Measurements from ENCODE around the gene LAP3.
"Not testable (repeated sequence)": the region's sequence is repeated elsewhere in the genome, so short reads cannot be mapped to it uniquely, and the experiment has no call there.

The LAP3 gene

DNA sequence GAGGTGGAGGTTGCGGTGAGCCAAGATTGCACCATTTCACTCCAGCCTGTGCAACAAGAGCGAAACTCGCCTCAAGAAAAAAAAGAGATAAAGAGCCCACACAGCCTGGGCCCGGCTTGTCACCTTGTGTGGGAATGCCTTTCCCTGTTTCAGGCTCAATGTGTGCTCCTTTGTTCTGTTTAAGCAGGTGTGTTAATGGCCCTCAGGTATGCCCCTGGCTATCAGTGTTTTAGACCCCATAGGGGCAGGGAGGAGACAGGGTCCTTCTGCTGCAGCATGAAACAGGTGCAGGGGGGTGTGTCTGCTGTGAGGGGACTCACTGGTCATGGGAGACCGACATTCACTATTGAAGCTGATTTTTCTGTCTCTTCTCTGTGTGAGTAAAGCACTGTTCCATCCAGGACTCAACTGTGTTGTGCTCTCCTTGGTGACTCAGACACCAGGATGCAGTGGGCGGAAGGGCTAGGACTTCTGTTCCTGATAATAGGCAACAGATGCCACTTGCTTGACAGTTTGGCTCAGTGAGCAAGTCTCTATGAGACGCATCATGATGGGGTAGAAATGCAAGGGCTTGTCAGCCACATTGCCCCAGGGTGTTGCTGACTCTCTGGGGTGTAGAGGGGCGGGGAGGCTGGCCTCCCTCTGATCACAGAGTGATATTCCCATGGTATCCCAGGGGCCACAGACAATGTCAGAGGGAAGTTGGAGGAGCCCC, 15.6 kb upstream of the LAP3 start:
- H3K4me3 ChIP-seq (ENCODE audit: low read depth, low read length) = no peak overlapping the region
- TF ChIP-seq, protein P1, sequence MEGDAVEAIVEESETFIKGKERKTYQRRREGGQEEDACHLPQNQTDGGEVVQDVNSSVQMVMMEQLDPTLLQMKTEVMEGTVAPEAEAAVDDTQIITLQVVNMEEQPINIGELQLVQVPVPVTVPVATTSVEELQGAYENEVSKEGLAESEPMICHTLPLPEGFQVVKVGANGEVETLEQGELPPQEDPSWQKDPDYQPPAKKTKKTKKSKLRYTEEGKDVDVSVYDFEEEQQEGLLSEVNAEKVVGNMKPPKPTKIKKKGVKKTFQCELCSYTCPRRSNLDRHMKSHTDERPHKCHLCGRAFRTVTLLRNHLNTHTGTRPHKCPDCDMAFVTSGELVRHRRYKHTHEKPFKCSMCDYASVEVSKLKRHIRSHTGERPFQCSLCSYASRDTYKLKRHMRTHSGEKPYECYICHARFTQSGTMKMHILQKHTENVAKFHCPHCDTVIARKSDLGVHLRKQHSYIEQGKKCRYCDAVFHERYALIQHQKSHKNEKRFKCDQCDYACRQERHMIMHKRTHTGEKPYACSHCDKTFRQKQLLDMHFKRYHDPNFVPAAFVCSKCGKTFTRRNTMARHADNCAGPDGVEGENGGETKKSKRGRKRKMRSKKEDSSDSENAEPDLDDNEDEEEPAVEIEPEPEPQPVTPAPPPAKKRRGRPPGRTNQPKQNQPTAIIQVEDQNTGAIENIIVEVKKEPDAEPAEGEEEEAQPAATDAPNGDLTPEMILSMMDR (IDR thresholded peaks at IDR 0.05; ENCODE audit: control insufficient read depth, extremely low read depth, insufficient read depth) = no peak

DNA sequence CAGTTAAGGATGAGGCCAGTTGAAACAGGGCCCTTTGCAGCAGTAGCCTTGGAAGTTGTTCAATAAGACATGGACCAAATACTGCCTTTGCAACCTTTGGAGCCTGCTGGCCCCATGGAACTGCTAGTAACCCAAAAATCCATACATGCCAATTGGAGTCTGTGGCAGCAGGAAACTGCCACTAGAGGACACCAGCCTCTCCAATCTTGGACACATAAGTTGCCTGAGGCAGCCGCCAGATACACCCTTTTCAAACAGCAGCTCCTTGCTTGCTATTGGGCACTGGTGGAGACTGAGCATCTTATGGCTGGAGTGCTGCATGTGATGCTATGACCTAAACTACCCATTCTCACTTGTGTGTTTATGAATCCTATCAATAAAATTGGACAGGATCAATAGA, 14.8 kb upstream of the LAP3 start:
- no peak for DNase-seq (ENCODE audit: low read depth)
- no peak overlapping the region for H3K4me3 ChIP-seq (ENCODE audit: low read depth, low read length)
- TF ChIP-seq, protein P1 (IDR thresholded peaks at IDR 0.05; ENCODE audit: control insufficient read depth, extremely low read depth, insufficient read depth) = peak; percentile 31; the same call in 1 of the 2 replicates

More for the DNA sequence above, 15.6 kb upstream of the LAP3 start:
- no peak for DNase-seq (ENCODE audit: low read depth)

DNA sequence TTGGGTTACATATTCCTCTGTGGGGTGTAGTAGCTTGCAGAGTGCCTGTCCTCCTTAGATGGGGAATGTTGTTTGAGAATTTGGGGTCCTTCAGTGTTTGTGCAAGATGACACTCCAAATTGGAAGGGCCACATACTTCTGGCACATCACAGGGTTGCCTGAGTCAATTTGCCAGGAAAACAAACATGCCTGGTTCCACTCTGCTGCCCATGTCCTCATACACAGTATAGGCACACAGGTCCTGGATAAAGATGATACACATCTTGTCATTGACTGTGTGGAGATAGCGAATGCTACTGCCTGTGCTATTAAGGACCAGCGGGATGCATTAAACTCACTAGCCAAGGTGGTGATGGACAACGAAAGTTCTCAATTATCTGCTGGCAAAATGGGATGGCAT, 11.2 kb upstream of the LAP3 start:
- no peak overlapping the region for H3K4me3 ChIP-seq (ENCODE audit: low read depth, low read length)
- DNase-seq (ENCODE audit: low read depth) = no peak
- TF ChIP-seq, protein P1 (IDR thresholded peaks at IDR 0.05; ENCODE audit: control insufficient read depth, extremely low read depth, insufficient read depth) = no peak

DNA sequence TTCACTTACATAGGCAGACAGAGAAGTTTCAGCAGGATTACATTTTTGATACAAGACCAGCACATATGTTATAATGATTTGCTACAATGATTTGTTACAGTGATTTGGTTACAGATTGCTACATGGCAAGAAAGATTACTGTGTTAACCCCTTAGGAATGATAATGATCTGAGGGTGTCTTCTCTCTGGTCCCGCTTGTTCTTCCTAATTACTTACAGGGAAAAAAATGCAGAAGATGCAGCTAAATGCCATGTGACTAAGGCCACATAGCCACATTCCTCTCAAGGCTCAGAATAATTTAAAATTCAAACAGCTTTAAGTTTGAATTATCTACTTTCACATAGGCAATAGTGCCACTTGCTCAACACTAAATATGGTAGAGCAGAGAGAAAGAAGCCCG, 9.7 kb upstream of the LAP3 start:
- TF ChIP-seq, protein P1 (IDR thresholded peaks at IDR 0.05; ENCODE audit: control insufficient read depth, extremely low read depth, insufficient read depth) = no peak
- H3K4me3 ChIP-seq (ENCODE audit: low read depth, low read length) = no peak overlapping the region
- DNase-seq (ENCODE audit: low read depth) = no peak

DNA sequence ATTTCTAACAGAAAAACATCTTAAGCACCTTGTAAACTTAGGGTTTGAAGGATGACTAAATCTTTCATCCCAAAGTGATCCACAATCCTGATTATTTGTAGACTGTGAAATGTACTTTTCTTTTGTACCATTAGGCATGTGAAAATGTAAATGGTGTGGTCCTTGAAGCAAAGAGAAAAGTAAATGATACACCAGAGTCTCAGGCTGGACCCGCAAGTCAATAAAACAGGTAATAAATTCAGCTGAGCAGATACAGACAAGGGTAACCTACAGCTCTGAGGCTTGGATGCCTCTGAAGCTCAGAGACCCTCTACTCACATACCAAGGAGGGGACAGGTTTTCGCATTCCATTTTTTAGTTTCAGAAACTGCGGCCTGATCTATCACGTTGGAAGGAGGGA, 2.8 kb upstream of the LAP3 start:
- TF ChIP-seq, protein P1 (IDR thresholded peaks at IDR 0.05; ENCODE audit: control insufficient read depth, extremely low read depth, insufficient read depth) = no peak
- DNase-seq (ENCODE audit: low read depth) = no peak
- no peak overlapping the region for H3K4me3 ChIP-seq (ENCODE audit: low read depth, low read length)

DNA sequence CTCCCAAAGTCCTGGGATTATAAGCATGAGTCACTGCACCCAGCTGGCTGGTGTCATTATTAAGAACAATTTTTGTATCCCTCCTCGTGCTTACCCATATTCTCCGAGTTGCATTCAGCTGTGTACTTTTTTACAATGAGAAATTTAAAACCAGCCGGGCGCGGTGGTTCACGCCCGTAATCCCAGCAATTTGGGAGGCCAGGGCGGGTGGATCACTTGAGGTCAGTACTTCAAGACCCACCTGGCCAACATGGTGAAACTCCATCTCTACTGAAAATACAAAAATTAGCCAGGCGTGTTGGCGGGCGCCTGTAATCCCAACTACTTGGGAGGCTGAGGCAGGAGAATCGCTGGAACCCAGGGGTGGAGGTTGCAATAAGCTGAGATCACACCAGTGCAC, 1.8 kb upstream of the LAP3 start:
- DNase-seq (ENCODE audit: low read depth); H3K4me3 ChIP-seq (ENCODE audit: low read depth, low read length): not testable (repeated sequence)

DNA sequence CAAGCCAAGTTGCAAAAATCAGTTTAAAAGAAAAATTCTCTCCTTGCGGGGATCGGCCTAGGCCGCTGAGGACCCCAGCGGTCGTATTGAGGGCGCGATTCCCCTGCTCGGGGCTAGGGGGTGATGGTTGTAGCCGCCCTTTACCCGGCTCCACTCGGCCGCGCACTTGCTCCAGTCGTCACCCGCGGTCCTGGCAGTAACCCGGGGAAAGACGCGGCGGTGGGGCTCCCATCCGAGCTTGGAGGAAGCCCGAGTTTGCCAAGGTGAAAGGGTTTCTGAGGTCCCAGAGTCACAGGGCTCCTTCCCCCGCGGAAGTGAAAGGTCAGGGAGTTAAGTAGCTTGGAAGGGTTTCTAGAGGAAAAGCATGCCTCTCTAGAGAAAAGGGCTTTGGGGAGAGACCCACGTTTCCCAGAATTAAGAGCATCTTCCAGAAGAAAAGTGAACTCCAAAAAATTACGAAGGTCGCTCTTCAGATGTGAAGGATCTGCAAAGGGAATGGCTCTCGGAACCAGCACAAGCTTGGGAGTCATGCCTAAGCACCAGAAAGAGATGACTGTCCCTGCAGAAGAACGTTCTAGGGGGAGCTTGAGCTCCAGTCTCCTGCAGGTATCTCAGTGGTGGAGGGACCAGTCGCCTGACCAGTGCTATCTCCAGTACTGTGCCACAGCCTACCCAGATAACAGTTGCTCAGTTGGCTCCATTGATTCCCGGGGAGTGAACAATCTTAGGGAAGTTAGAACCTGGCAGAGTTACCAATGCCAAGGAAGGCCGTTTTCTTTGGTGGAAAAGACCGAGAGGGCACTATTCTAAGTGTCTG, 875 bp downstream of the LAP3 start:
- DNase-seq (ENCODE audit: low read depth) = no peak
- TF ChIP-seq, protein P1 (IDR thresholded peaks at IDR 0.05; ENCODE audit: control insufficient read depth, extremely low read depth, insufficient read depth) = no peak
- peak overlapping the region; percentile 94 for H3K4me3 ChIP-seq (ENCODE audit: low read depth, low read length)
